Measurements from ENCODE around the gene ATP8A1.

- TF ChIP-seq CTCF (IDR thresholded peaks at IDR 0.05) (no peak), POLR2AphosphoS5 (IDR thresholded peaks at IDR 0.05) (no peak), POLR2A (IDR thresholded peaks at IDR 0.05) (no peak), EP300 (IDR thresholded peaks at IDR 0.05) (no peak)
Observed at GRCh38 chr4:42554072-42554471, 102.8 kb downstream of the ATP8A1 start.

Measured in upper lobe of left lung (tissue), 4 donors.